LHCN-M2 (cell line): ENCODE data around the gene SLC25A47. TPM values are rescaled to one million over a fixed set of nuclear protein-coding genes. Genes with fewer than 3 reads are reported as not detected.
A peak's percentile ranks its signal among the peaks of the same experiment; 100 is the strongest.
"Not testable (repeated sequence)": the region's sequence is repeated elsewhere in the genome, so short reads cannot be mapped to it uniquely, and the experiment has no call there.

ENCODE experiments used
- DNase-seq: peaks from one replicate; pipeline ENCODE4 v3.0.0-alpha.2; 2012; ENCODE audit warnings: low read depth
- polyA plus RNA-seq: library from polyadenylated mRNA; unstranded; fragments of >200 nt; gene quantifications from one replicate; pipeline ENCODE4 v1.2.1, GENCODE V29; 2012; ENCODE audit warnings: missing spikeins
- total RNA-seq: library from RNA; depleted of rRNA; stranded (reverse); fragments of >200 nt; gene quantifications from 2 replicates; pipeline ENCODE4 v1.2.3, GENCODE V29; 2014; rRNA removed

SLC25A47 gene, protein sequence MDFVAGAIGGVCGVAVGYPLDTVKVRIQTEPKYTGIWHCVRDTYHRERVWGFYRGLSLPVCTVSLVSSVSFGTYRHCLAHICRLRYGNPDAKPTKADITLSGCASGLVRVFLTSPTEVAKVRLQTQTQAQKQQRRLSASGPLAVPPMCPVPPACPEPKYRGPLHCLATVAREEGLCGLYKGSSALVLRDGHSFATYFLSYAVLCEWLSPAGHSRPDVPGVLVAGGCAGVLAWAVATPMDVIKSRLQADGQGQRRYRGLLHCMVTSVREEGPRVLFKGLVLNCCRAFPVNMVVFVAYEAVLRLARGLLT
- total RNA-seq, result not detected in 2 replicates
- not detected for polyA plus RNA-seq

DNA sequence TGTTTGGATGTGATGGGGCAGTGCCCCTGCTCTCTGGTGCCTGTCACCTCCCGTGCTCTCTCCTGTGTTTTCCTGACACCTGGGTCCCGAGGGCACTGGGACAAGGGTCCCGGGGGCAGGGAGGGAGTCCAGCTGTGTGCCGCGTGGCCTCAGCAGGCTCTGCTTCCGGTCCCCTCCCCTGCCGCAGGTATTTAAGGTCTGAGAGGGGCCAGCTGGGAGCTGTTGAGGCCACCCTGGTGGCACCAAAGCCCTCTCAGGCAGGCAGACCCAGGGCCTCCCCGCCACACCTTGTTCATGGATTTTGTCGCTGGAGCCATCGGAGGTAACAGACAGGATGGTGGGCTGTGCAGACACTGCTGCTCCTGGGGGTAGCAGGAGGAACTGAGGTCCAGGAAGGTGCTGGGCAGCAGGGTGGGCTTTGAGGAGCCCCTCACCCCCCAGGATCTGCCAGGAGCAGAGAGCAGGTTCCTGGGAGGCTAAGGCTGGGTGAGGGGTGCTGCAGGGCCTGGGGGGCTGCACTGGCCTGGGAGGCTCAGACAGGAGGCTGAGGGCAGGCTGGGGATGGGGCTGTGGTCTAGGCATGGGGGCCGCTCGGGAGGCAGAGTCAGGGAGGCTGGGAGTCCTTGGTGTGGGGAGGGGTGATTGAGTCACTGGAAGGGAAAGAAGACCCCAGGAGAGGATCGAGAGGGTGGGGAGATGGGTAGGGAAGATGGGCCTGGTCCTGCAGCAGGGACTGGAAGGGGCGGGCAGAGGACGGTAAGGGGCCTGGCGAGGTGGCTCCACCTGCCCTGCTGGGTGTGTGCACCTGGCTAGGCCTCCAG lies at the start of gene SLC25A47:
SLC25A47 (plus strand) TSS at position 219 of the 821 bp plus-strand sequence; CDS start at position 295, 76 bp downstream.
- no peak for DNase-seq

DNA sequence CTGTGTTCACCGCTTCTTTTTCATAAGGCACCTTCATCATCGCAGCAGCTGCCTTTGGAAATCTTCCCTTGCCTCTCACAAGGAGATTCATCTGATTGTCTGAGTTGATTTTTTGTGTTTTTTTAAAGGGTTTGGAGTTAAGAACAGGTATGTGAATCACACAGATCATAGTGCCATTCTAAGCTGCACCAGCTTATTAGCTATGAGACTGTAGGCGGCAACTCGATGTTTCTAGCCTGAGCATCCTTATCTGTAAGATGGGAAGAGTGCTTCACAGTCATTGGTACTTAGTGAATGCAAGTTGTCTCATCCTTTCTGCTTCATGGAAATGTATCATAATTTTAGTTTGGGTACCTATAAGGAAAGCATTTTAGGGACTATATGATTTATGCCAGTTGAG lies 48.9 kb upstream of the SLC25A47 start:
- DNase-seq, result no peak

DNA sequence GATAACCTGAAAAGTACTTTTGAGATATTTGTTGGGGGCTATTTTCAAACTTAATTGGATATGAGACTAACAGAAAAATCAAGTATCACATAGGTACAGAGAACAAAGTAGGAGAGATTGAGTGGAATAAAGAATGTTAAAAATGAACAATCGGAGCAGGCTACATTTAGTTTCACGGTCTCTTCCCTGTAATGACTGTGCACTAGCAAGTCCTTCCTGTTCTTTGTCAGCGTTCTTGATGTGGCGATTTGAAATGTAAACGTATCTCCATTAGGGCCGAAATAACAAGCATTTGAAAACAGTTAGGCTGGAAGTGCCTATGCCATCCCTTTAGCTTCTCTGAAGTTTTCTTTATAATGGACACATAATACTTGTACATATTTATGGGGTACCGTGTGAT lies 47.9 kb upstream of the SLC25A47 start:
- no peak for DNase-seq

DNA sequence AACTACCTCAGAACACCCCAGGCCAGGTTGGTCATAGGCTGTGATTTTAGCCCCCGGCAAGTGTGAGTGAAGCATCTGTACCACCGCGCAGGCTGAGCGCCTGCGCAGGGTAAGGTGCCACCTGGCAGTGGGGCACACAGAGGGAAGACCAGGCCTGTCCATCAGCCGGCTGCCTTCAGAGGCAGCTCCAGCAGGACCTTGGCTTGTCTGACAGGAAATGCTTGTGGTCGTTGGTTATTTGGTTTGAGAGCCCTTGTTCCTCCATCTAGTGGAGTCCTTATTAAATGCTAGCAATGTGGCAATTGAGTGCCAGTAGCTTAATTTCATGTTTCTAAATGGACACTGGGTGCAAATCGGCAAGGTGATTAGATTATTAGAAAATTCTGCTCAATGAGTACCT lies 44.4 kb upstream of the SLC25A47 start:
- peak; percentile 58 for DNase-seq

DNA sequence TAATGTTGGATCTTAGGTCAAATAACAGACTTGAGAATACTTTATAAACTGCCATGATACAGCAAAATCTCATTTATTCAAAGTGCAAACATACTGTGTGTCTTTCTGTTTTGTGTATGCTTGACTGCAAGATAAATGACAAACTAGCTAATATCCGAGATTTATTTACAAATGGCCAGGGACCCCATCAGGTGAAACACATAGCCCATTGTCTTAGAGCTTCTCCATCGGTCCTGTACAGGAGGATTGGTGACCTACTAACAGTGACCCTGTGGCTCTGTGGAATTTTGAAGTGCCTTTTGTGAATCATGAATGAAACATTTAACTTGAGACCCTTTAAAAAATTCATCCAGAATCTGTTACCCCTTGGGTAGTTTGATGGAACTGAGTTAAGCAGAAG lies 44.0 kb upstream of the SLC25A47 start:
- no peak for DNase-seq

DNA sequence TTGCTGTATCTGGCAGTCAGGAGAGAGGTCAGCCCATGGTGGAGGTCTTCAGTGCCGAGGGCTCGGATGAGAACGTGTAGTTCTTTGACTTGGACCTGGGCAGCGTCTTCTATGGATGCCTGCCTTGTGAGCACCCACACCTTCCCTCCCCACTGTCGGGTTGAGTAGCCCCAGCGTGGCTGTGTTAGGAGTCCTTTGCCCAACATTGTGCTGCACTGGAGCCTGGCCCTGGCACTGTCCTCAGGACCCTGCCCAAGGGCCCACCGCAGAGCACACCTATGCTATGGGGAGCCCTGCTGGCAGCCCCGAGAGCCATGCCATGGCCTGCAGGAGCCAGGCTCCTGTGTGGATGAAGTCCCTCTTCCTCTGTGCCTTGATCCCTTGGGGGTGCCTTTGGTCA lies 43.6 kb upstream of the SLC25A47 start:
- no peak for DNase-seq

DNA sequence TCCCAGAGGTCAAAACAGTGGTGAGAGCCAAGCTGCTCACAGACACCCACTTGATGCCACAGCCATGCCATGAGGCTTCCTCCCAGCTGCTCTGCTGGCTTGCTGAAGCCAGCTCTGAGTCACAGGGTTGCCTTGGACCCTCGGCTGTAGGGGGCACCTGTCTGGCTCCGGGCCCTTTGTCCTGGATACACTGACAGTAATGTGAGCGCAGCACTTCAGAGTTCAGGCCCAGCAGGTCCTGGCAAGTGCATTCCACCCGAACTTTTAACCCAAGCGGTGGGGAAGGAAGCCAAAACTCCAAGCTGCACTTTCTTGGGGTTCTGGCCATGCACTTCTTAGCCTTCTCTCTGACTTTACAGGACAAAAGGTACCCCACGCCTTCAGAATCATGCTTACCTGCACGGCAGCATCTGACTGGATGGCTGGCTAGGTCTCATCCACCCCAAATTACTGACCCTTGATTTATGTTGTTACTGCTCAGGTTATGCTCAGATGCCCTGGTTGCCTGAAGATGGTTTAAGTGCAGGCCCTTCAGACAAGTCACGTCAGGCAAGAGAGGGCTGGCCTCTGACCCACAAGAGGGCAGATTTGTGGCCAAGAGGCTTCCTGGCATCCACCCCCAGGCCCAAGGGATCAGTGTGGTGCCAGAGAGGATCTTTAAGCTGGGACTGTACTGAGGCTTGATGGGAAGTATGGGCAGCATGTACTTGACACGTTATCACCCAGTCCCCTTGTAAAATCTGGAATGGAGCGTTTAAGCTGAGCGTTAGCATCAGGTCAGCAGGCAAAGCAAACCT lies 41.7 kb upstream of the SLC25A47 start:
- peak; percentile 52 for DNase-seq

DNA sequence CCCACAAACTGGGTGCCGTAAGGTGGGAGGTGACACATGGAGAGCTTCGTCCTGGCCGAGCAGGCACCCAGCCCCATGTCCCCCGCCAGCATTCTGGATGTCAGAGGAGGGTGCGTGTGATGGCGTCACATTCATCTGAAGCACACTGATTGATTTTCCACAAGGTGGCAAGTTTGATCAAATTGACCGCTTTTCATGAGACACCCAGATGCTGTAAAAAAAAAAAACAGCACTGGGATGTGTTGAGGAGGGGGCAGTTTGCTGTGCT lies 41.1 kb upstream of the SLC25A47 start:
- no peak for DNase-seq

DNA sequence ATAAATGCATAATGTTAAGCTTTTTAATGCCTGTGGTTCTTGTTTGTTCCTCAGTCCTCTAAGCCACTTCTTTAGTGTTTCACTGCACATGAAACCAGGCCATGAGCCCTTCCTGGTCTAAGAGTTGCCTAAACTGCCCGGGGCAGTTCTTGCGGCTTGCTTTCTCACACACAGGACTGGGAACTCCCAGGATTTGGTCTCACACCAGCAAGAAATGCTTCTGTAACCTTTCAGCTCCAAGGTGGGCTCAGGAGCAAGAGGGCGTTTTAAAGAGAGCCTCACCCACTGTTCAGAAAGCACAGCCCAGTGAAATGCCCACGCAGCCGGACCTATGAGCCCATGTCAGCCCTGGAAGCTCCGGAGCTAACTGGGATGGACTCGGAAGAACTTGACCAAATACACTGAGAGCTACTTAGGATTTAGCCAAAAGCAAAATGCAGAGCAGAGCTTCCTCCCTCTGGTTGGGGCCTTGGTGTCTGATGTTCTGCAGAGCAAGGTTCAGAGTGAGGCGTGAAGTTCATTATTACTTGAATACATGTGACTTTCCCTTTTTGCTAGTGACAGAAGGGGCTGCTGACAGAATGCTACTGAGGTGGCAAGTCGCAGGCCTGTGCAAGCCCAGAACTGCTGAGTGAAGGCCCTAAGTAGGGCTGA lies 40.2 kb upstream of the SLC25A47 start:
- DNase-seq, result no peak

DNA sequence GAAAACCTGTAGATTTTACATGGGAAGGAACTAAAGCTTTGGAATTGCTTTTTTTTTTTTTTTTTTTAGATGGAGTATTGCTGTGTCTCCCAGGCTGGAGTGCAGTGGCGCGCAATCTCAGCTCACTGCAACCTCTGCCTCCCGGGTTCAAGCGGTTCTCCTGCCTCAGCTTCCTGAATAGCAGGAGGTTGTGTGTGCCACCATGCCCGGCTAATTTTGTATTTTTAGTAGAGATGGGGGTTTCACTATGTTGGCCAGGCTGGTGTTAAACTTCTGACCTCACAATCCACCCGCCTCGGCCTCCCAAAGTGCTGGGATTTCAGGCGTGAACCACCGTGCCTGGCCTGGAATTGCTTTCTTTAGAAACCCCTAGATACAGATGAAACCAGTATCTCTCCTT lies 39.7 kb upstream of the SLC25A47 start:
- not testable (repeated sequence) for DNase-seq

DNA sequence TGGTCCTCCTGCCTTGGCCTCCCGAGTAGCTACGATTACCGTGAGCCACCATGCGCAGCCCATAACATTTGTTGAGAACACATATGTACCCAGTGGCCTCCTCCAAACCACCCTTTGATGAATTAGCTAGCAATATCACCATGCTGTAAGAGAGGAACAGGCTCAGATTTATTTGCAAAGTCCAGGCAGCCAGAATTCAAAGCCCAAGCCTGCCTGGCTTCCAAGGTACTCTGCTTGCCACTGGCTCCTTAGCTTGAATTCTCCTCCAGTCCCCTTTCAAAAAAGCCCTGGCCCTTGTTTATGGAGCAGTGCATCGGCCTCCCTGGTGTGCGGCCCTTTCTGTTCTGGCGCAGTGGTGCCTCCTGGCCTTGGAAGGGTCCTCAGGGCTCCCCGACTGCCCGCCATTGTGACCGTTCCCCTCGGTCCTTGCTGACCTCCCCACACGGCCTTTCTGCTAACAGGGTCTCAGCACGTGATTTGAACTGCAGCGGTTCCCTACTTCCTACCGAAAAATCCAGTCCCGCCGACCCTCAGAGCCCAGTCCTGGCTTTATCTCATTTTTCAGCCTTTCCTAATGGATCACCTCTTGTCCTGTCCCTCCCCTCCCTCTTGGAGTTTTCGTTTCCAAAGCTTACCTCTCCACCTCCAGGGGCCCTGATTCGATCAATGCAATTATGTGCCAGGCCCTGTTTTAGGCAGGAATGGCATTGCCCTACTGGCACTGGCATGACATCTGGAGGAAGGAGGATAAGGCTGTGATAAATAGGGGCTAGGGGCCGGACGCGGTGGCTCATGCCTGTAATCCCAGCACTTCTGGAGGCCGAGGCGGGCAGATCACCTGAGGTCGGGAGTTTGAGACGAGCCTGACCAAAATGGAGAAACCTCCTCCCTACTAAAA lies 38.9 kb upstream of the SLC25A47 start:
- DNase-seq, result no peak

DNA sequence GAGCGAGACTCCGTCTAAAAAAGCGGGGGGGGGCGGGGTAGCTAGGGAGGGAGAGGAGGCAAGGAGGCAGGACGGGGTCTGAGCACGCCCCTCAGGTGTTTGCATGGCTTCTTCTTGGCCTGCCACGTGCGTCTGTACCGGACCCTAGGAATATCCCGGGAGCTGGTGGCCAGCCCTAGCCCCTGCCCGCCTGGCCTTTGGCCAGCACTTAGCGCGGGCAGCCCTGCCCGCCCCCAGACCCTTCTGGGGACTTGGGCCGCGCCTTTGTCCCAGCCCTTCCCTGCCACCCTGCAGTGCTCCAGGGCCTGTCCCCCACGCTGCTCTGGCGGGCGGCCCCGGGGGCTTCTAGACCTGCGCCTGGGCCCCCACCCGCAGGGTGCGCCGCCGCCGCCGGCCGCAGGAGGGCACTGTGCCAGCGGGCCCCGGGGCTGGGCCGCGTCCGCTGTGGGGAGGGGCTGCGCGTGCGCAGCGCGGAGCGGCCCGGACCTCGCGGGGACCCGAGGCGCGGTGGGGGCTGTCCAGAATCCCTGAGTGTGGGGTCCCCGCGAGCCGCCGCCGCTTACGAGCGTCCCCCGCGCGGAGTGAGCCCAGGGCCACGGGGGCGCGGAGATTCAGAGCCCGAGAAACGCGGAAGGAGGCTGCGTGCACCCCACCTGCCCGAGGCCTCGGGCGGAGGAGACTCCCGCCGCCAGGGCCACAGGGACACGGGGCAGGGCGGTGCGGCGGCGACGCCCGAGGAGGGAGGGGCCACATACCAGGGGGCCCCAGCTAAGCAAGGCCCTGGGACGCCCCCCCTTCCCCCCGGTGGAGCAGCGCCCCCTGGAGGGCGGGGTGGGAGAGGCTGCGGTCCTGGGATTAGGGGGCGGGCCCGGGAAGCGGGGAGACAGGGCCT lies 37.9 kb upstream of the SLC25A47 start:
- DNase-seq, result peak; percentile 49

DNA sequence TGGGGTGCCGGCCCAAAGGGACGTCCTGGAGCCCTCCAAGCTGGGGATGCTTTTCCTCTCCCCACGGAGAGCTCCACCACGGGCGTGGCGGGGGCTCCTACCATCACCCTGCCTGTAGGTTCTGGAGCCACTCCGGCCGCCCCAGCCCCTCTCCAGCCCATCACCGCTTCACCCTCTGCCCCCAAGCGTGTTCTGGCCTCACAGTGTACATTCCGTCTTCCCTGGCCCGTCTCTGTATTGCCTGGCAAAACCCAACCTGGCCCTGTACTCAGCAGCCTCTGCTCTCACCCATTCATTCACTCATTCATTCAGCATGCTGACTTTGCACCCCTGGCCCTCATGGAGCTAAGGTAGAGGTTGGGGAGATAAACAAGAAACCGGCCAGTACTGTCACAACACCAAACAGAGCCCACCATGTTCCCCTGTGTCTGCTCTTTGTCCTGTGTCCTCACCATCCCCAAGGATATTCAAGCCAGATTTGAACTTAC lies 37.2 kb upstream of the SLC25A47 start:
- no peak for DNase-seq

DNA sequence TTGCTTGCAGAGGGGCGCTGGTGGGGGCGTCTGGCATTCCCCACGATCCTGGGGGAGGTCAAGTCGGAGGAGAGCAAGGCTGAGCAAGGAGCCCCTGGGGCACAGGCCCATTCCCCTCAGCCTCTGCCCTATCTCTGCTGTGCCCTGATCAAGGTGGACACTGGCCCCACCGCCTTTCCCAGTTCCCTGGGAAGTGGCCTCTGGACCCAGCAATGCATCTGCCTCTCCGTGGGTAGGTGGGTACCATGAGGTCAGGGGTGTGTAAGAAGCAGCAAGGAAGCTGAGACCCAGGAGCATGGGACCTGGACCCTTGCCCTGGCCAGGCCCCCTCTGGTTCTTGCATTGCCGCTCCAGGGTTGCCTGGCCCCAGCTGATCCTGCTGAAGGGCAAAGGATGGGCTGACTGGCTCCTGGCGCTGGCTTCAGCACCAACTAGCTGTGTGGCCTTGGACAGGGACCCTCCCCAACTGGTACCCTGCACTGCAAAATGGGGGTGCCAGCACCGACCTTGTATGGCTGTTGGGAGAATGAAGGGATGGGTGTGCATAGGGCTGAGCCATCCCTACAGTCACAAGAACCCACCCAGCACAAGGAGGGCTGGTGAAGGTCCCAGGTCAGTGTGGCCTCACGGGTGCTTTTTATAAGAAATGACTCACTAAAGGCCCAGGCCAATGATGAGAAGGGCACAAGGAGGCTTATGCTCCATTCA lies 36.5 kb upstream of the SLC25A47 start:
- no peak for DNase-seq

DNA sequence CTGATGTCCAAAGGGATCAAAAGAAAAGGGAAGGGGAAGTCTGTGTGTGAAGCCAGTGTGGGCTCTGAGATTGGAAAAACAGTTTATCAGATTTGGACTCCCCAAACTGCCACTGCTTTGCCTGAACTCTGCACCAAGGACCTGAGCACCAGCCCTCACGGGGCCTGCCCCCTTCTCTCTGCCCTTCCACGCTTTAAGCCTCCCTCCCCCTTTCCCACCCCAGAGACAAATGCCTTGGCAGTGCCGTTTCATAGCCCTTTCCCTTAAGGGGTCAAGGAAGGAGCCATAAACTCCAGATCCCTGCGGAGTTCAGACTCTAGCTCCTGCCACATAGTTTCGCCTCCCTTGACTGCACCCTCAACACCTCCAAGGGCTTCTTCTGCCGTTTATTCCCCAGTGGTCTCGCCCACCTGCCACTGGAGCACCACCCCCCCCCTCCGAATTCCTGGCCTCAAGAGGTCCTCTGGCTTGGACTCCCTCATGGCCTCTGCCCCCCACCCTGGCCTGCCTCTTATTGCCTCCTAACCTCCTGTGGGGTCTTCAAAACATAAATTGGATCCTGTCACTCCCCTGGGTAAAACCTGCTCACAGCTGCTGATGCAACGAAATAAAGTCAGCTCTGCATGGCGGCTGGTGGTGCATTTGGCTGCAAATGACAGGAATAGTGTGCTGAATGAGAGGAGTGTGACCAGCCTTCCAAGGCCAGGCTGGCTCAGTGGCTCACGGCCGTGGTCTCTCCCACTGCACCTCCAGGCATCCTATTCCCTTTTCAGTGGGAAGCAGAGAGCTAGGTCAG lies 35.7 kb upstream of the SLC25A47 start:
- DNase-seq, result no peak

DNA sequence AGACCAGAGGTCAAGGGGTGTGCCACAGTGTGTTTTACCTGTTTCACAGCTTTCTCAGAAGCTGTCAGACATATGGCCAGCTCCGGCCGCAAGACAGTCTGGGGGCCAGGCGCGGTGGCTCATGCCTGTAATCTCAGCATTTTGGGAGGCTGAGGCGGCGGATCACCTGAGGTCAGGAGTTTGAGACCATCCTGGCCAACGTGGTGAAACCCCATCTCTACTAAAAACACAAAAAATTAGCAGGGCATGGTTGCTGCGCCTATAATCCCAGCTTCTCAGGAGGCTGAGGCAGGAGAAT lies 35.2 kb upstream of the SLC25A47 start:
- not testable (repeated sequence) for DNase-seq

DNA sequence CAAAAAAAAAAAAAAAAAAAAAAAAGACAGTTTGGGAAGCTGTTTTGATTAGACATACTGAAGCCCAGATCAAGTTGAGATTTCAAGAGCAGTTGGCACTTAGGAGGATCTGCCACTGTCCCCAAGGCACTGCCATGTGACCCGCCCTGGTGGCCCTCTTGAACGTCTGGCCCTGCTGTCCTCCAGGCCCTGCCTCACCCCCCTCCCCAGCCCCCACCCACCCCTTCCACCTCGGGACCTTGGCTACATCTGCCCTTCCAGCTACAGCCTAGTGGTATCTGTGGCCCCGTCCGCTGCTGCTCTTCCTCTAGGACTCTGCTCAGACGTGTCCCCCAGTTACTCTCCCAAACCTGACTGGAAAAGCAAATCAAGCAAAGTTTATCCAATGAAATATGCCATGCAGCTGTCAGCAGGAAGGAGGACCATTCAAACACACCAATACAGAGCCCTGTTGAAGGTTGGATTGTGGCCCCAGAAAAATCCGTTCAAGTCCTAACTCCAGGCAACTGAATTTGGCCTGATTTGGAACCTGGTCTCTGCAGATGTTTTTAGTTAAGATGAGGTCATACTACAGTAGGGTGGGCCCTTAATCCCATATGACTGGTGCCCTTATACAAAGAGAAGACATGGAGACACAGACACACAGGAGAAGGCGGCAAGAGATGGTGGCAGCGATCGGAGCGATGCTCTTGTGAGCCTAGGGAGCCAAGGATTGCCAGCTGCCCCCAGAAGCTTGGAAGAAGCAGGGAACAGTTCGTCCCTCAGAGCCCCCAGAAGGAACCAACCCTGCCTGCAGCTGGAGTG lies 34.6 kb upstream of the SLC25A47 start:
- DNase-seq, result no peak
